Ishikawa (cell line): ENCODE results near the gene TNKS1BP1.

Source experiments
- CEBPB ChIP-seq: IDR thresholded peaks from 2 replicates; pipeline ENCODE4 v1.6.1; 2012
- CREB1 ChIP-seq: IDR thresholded peaks from 2 replicates; pipeline ENCODE4 v1.6.1; 2012; ENCODE audit warnings: low read depth
- EGR1 ChIP-seq: IDR thresholded peaks from 2 replicates; pipeline ENCODE4 v1.6.1; 2012
- EP300 ChIP-seq: IDR thresholded peaks from 2 replicates; pipeline ENCODE4 v1.6.1; 2012; ENCODE audit warnings: borderline replicate concordance
- FOXM1 ChIP-seq: IDR thresholded peaks from 2 replicates; pipeline ENCODE4 v1.6.1; 2012; ENCODE audit warnings: low read depth, borderline replicate concordance
- NFIC ChIP-seq: IDR thresholded peaks from 2 replicates; pipeline ENCODE4 v1.6.1; 2012
- RAD21 ChIP-seq: IDR thresholded peaks from 2 replicates; pipeline ENCODE4 v1.6.1; 2012; ENCODE audit warnings: low read depth
- TAF1 ChIP-seq: IDR thresholded peaks from 2 replicates; pipeline ENCODE4 v1.6.1; 2012; ENCODE audit warnings: low read depth, mild to moderate bottlenecking
- TCF12 ChIP-seq: IDR thresholded peaks from 2 replicates; pipeline ENCODE4 v1.6.1; 2012; ENCODE audit warnings: low read depth
- TEAD4 ChIP-seq: IDR thresholded peaks from 2 replicates; pipeline ENCODE4 v1.6.1; 2012
- YY1 ChIP-seq: IDR thresholded peaks from 2 replicates; pipeline ENCODE4 v1.6.1; 2012; ENCODE audit warnings: low read depth
- ZBTB7A ChIP-seq: IDR thresholded peaks from 2 replicates; pipeline ENCODE4 v1.6.1; 2012; ENCODE audit warnings: low read depth
- TF ChIP-seq, protein P1 (sequence below): IDR thresholded peaks from 2 replicates; pipeline ENCODE4 v1.6.1; 2012
- TF ChIP-seq, protein P2 (sequence below): IDR thresholded peaks from 2 replicates; pipeline ENCODE4 v1.6.1; 2012; ENCODE audit warnings: low read depth, mild to moderate bottlenecking
- TF ChIP-seq, protein P3 (sequence below): IDR thresholded peaks from 2 replicates; pipeline ENCODE4 v1.6.1; 2012

Gene TNKS1BP1

DNA sequence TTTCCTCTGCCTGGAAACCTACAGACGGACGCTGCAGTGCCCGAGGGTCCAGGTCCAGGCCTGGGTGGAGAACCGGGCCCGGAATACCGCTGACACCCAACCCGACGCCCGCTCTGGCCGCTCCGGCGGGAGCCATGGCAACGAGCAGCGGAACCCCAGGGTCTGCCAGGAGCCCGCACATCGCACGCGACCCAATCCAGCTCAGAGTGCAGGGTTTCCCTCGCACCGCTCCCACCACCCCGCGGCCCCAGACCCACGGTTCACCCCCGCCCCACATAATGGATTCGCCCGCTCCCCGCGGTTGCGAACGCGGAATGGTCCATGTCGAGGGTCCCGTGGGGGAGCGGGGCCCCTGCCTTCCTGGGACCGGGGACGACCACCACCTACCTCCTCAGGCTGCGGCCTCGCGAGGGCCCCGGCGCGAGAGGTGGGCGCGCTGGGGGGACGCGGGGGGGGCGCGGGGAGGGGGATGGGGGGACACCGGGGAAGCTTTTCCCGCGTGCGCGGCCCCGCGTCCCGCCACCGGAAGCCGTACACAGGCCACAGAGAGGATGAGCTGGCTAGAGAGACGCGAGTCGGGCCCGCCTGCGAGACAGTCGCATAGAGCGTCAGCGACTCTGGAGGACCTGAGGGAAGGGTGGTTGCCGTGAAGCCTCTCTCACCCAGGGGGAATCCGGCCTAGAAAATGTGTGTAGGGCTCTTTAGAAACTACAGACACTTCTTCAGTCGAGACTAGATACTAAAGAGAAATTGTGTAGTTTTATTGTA, 10.8 kb upstream of the TNKS1BP1 start, which contains the start of gene SSRP1:
Gene SSRP1, minus strand, starts transcription at position 550 of the 768 bp plus-strand sequence. CDS start 771 bp downstream, outside the sequence.
- TF ChIP-seq, protein P1, sequence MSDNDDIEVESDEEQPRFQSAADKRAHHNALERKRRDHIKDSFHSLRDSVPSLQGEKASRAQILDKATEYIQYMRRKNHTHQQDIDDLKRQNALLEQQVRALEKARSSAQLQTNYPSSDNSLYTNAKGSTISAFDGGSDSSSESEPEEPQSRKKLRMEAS = peak; percentile 73; the same call in 1 of the 2 replicates
- TF ChIP-seq EGR1 (no peak), TAF1 (peak; percentile 83), YY1 (peak; percentile 45; the same call in 1 of the 2 replicates), RAD21 (no peak), CREB1 (no peak), EP300 (no peak), NFIC (no peak), ZBTB7A (peak; percentile 53)

DNA sequence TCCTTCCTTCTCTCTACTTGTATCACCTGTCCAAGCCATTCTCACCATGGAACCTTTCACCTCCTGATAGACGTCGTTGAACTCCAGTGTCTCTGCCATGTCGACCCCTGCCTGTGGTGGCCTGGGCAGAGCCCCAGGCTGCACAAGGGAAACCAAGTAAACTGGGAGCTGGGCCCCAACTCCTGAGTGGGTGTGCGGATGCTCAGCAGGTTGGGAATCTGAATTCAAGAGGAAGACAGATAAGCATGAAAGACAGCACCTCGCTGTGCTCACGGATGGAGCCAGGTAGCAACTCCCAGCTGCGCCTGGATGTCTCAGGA, 10.2 kb upstream of the TNKS1BP1 start:
- TF ChIP-seq, protein P2, sequence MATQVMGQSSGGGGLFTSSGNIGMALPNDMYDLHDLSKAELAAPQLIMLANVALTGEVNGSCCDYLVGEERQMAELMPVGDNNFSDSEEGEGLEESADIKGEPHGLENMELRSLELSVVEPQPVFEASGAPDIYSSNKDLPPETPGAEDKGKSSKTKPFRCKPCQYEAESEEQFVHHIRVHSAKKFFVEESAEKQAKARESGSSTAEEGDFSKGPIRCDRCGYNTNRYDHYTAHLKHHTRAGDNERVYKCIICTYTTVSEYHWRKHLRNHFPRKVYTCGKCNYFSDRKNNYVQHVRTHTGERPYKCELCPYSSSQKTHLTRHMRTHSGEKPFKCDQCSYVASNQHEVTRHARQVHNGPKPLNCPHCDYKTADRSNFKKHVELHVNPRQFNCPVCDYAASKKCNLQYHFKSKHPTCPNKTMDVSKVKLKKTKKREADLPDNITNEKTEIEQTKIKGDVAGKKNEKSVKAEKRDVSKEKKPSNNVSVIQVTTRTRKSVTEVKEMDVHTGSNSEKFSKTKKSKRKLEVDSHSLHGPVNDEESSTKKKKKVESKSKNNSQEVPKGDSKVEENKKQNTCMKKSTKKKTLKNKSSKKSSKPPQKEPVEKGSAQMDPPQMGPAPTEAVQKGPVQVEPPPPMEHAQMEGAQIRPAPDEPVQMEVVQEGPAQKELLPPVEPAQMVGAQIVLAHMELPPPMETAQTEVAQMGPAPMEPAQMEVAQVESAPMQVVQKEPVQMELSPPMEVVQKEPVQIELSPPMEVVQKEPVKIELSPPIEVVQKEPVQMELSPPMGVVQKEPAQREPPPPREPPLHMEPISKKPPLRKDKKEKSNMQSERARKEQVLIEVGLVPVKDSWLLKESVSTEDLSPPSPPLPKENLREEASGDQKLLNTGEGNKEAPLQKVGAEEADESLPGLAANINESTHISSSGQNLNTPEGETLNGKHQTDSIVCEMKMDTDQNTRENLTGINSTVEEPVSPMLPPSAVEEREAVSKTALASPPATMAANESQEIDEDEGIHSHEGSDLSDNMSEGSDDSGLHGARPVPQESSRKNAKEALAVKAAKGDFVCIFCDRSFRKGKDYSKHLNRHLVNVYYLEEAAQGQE = no peak
- TF ChIP-seq, protein P1 = 0 out of 2 replicates have a peak, but pooled peaks have one; percentile 9

DNA sequence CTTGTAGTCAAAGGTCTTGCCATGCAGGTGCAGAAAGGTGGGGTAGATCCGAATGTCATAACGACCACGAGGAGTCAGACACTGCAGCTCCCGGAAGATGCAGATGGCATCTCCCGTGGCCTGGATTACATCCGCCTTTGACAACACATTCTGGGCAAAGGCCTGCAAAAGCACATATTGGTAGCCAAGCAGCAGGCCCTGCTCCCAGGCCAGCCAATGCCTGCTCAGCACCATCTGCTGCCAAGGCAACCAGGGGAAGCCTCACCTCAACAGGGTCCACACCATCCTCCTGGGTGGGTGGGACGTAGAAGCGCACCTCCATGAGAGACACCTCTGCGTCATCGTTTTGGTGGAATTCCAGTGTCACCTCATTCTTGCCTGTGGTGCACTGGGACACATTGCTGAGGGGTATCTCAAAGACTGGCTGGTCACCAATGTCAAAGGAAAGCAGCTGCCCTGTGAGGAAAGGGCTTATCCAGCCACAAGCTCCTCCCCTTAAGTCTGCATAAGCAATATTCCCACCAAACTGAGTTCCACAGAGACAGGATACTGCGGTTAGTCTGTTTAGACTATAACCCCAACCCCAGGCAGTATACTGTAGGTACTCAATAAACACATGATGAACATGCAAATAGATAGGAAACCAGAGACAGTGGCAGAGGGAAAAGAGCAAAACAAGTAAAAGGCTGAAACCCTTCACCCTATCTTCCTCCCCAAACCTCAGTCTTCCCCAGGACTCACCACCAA, 8.1 kb upstream of the TNKS1BP1 start:
- TF ChIP-seq ZBTB7A (no peak), FOXM1 (no peak), EGR1 (no peak), CREB1 (no peak), TAF1 (no peak), TCF12 (no peak), TEAD4 (no peak), CEBPB (no peak)

DNA sequence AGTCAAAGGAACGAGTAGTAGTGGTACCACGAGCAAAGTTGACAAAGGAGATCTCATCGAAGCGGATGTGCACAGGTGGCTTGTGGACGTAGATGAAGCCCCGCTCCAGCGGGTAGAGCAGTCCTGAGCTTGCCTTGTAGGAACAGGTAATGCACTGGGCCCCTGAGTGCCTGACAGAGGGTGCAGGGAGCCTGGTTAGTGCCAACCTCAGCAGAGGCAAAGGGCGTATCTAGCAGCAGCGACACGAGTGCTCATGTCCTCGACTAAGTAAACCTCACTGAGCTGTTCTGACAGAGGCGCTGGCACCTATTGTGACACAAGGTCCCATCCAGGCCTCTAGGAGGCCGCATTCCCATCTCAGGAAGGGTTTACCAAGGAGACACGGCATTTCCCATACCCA, 7.0 kb upstream of the TNKS1BP1 start:
- TF ChIP-seq NFIC (no peak), ZBTB7A (no peak), FOXM1 (no peak), TCF12 (no peak), TEAD4 (no peak), TAF1 (no peak)
- TF ChIP-seq, protein P1 = no peak
- TF ChIP-seq, protein P2 = no peak

DNA sequence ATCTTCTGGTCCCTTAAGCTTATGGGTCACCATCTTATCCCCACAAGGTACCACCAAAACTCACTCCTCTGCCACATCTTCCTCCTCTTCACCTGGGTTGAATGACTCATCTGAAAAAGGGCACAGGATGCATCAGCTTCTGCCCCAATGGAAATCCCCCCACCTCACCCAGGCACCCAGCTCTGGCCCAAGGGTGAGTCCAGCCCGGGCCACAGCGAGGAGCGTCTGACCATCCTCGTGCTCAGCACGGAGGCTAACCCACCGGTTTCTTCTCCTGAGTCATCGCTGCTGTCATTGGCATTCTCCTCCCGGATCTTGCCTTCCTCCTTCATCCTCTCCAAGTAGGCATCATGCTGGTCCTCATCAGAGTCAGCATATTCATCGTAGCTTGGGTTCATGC, 5.3 kb upstream of the TNKS1BP1 start:
- TF ChIP-seq TEAD4 (no peak), ZBTB7A (no peak), FOXM1 (no peak), EGR1 (no peak), TAF1 (no peak), YY1 (no peak), TCF12 (no peak)

DNA sequence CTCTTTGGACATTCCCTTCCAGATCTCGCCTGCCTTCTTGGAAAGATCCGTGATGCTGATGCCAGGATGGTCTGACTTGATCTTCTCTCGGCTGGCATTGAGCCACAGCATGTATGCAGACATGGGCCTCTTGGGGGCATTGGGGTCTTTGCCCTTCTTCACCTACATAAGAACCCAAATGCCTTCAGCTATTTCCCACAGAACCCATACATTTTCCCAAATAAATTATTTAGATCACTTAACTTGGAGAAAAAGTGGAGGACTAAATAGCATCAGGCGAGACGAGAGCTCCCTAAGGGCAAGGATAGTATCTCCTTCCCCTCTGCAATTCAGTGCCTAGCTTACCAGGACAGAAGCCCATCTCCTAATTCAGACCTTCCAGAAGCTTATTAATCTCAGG, 3.0 kb upstream of the TNKS1BP1 start:
- TF ChIP-seq NFIC (no peak), RAD21 (no peak), ZBTB7A (no peak), EP300 (no peak), CREB1 (no peak)
- TF ChIP-seq, protein P1 = no peak
- TF ChIP-seq, protein P3, sequence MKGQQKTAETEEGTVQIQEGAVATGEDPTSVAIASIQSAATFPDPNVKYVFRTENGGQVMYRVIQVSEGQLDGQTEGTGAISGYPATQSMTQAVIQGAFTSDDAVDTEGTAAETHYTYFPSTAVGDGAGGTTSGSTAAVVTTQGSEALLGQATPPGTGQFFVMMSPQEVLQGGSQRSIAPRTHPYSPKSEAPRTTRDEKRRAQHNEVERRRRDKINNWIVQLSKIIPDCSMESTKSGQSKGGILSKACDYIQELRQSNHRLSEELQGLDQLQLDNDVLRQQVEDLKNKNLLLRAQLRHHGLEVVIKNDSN = no peak
